Measurements from ENCODE around the gene NEUROG3.

DNA sequence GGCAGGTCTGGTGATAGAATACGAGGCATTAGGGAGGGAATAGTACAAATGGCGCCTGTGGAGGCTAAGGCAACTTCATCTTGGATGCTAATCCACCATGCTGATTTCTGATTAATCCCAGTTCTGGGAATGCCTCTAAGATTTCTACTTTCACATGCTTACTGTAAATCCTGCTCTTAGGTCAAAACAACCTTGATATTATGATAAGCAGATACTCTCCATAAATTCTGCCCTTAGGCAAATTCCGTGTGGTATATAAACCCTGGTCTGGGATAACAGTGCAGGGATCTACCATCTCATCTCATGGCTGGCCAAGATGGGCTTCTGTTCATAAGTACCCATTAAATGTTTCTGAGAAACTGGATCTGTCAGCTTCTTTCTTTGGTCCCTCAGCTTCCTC is 11.4 kb upstream of the NEUROG3 start:
- TF ChIP-seq, protein P1, sequence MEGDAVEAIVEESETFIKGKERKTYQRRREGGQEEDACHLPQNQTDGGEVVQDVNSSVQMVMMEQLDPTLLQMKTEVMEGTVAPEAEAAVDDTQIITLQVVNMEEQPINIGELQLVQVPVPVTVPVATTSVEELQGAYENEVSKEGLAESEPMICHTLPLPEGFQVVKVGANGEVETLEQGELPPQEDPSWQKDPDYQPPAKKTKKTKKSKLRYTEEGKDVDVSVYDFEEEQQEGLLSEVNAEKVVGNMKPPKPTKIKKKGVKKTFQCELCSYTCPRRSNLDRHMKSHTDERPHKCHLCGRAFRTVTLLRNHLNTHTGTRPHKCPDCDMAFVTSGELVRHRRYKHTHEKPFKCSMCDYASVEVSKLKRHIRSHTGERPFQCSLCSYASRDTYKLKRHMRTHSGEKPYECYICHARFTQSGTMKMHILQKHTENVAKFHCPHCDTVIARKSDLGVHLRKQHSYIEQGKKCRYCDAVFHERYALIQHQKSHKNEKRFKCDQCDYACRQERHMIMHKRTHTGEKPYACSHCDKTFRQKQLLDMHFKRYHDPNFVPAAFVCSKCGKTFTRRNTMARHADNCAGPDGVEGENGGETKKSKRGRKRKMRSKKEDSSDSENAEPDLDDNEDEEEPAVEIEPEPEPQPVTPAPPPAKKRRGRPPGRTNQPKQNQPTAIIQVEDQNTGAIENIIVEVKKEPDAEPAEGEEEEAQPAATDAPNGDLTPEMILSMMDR (IDR thresholded peaks at IDR 0.05; ENCODE audit: low read depth, low read length): no peak
- TF ChIP-seq, protein P2, sequence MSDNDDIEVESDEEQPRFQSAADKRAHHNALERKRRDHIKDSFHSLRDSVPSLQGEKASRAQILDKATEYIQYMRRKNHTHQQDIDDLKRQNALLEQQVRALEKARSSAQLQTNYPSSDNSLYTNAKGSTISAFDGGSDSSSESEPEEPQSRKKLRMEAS (IDR thresholded peaks at IDR 0.05; ENCODE audit: low read depth, low read length): no peak
- TF ChIP-seq POLR2A (IDR thresholded peaks at IDR 0.05; ENCODE audit: extremely low read depth, insufficient read length) (no peak), MYC (IDR thresholded peaks at IDR 0.05; ENCODE audit: low read depth, low read length) (no peak)

Measured in NB4 (cell line).